Prostate gland (tissue), 2 donors: ENCODE data around the gene FANCI.

Source experiments
- POLR2A ChIP-seq: fragments of 450-650 bp; IDR thresholded peaks from one replicate; pipeline ENCODE4 v1.6.1; 2016; ENCODE audit warnings: antibody characterized with exemption, mild to moderate bottlenecking
- POLR2AphosphoS5 ChIP-seq: sonication (generic); formaldehyde crosslinking; IDR thresholded peaks from one replicate; pipeline ENCODE4 v1.6.1; 2017; ENCODE audit warnings: antibody characterized with exemption
- TF ChIP-seq, protein P1 (sequence below), 4 experiments: fragments of 200-600 bp in 2 of 4; fragments of 450-650 bp in 2 of 4; sonication (generic) in 2 of 4; IDR thresholded peaks; 1 replicate in 3 of 4; 2 replicates in 1 of 4; pipeline ENCODE4 v1.5.1; 2016 to 2019; ENCODE audit warnings: antibody characterized with exemption in 4 of 4, mild to moderate bottlenecking in 2 of 4, moderate library complexity in 2 of 4

DNA sequence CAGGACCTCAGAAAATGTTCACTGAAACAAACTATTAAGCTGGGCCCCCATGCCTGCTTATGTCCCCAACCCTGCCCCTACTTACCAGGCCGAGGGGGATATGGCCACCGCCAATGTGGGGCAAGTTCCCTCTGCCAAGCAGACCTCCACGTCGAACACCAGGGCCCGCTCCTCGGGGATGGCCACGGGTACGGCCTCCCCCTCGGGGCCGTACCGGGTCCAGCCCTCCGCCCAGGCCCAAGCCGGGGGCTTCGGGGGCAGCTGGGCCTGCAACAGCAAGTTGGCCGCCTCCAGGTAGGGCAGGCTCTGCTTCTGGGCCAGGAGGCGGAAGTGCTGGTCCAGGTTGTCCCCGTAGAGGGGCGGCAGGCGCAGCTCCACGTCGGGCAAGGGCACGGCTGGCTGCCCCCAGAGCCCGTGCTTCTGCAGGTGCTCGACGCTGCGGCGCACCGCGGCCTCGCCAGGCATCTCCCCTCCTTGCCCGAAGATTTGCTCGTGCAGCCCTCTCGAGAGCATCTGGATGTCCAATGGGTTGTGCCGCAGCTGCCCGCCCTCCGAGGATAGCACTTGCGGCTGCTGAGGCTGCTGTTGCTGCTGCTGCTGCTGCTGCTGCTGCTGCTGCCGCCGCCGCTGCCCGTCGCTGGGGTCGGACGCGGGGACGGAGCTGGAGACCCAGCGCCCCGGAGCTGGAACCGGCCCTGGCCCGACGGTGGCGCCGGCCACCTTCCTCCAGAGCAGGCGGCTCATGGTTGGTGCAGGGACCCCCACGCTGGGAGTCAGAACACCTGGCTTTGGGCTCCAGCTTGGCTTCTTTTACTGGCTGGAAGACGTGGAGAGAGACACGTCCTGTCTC lies 89.5 kb downstream of the FANCI start:
- TF ChIP-seq, protein P1, sequence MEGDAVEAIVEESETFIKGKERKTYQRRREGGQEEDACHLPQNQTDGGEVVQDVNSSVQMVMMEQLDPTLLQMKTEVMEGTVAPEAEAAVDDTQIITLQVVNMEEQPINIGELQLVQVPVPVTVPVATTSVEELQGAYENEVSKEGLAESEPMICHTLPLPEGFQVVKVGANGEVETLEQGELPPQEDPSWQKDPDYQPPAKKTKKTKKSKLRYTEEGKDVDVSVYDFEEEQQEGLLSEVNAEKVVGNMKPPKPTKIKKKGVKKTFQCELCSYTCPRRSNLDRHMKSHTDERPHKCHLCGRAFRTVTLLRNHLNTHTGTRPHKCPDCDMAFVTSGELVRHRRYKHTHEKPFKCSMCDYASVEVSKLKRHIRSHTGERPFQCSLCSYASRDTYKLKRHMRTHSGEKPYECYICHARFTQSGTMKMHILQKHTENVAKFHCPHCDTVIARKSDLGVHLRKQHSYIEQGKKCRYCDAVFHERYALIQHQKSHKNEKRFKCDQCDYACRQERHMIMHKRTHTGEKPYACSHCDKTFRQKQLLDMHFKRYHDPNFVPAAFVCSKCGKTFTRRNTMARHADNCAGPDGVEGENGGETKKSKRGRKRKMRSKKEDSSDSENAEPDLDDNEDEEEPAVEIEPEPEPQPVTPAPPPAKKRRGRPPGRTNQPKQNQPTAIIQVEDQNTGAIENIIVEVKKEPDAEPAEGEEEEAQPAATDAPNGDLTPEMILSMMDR (IDR thresholded peaks at IDR 0.05) = no peak
- TF ChIP-seq POLR2AphosphoS5 (no peak), POLR2A (no peak)
